IPS-18c (cell line): ENCODE results near the gene PUM1.

Experiments used
- H3K4me3 ChIP-seq: 2 replicates; pipeline ENCODE4 v1.7.0; 2013; ENCODE audit warnings: low read depth, mild to moderate bottlenecking, low read length, moderate library complexity; ENCODE audit not compliant: insufficient read depth
- H3K9me3 ChIP-seq: one replicate; pipeline ENCODE4 v1.6.1; 2013; ENCODE audit warnings: mild to moderate bottlenecking, low read length, moderate library complexity; ENCODE audit not compliant: control insufficient read depth, insufficient read depth

Gene PUM1

DNA sequence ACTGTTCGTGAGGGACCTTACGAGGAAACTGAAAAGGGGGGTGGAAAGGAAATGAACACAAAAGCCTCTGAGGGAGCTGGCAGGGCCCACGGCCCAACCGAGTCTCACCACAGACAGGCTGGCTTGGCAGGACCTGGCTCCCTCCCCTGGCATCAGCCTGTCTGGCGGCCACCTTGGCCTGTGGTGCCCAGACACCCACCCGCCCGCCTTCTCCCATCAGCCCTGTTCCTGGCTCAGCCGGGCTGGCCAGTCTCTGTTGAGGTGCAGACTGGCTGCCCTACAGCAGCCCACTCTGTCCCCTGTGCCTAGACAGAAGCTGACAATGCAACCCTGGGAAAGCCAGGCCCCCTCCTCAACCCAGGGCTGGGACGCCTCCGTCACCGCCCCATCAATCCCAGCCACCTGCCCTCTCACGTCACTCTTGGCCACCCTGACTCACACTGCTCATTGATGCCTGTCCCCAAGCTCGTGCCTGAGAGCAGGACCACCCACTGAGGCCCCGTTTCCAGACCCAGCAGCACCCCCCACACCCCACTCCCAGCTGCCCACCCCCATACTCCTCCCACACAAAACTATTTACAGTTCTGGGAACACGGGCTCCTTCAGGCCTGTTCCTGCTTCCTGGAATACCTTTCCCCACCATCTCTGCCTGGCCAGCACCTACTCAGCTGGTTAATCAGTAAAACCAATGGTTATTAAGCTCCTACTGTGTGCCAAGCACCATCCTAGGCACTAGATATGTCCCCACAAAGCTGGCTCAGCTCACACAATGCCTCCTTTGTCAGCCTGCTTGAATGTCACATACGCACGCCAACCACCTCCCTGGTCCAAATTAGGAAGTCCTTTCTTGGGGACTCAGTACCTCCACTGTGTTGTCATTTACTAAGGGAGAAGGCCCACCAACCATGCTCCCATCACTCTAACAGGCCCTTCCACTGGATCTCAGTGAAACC lies 179.7 kb downstream of the PUM1 start:
- no peaks in the 10 kb centered on the region for H3K9me3 ChIP-seq
- H3K4me3 ChIP-seq = no peak overlapping the region

GRCh38 chr1:30884723-30885122 lies 180.8 kb downstream of the PUM1 start:
- H3K4me3 ChIP-seq = no peak overlapping the region

DNA sequence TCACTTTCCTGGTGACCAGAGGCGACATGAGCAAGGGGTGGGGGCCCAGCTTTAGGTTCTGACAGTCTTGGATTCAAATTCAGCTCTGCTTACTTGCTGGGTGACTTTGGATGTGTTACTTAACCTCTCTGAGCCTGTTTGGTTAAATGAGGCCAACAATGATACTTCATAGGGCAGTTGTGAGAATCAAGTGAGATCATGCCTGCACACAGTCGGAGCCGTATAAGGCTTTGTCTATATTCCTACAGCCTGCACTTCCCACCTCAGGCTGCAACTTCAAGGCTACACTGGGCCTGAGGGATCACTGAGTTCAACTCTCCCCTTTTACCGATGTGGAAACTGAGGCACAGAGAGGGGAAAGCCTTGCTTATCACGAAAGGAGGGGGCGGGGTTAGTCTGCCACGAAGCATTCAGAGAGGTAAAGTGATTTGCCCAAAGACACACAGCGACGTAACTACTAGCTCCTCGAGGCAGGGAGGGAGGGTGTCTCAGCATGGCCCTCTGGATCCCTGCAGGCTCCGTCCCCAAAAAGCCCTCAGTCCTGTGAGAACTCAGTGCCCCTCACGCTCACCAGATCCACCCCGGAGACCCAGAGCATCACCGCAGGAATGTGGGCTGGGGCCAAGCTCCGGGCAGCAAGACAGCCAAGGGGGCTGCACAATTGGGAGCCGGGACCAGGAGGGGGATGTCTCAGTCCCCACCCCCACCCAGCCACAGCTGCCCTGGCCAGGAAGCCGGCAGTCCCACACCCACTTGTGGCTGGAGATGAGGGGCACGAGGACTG lies 181.9 kb downstream of the PUM1 start:
- no peaks in the 10 kb centered on the region for H3K9me3 ChIP-seq
- no peak overlapping the region for H3K4me3 ChIP-seq

More at GRCh38 chr1:30884723-30885122, 180.8 kb downstream of the PUM1 start:
- H3K9me3 ChIP-seq = no peaks in the 10 kb centered on the region

DNA sequence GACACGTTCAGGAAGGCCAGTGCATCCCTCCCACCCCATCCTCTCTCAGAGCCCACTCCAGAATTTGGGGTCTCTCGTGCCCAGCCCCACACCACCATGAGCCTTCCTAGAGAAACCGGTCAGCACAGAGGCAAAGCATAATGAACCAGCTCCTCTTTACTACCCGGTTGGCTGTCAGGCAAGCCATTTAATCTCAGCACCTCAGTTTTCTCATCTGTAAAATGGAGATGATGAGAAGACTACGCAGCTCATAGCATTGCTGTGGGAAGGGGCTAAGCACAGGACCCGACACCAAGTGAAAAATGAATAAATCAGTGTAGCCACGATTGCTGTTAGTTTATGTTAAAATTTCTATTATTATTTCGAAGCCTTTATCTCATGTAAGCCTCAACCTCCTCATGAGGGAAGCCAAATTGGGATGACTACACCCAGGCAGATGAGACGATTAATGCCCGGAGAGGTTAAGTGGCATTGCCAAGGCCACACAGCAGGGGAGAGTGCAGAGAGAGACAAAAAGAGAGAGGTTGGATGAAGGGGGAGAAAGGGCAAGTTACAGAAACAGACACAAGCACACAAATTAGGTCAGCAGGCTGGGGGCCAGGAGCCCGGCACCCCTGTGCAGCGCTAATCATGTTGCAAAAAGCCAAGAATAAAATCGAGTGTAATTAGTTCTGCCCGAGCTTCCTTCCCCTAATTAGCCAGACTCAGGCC lies 182.7 kb downstream of the PUM1 start:
- Histone ChIP-seq H3K9me3 (no peaks in the 10 kb centered on the region), H3K4me3 (no peak overlapping the region)
